HG03442 (cell line): ENCODE data around the gene TRIM2.

ENCODE experiments used
- ATAC-seq: cut with Tn5 transposase; IDR thresholded peaks from one replicate; pipeline ENCODE4 v1.9.1; 2021; ENCODE audit warnings: mild to moderate bottlenecking, moderate library complexity; ENCODE audit not compliant: unreplicated experiment

The TRIM2 gene

GRCh38 chr4:153246446-153247115 lies 42.3 kb downstream of the TRIM2 start:
- no peak for ATAC-seq

- no peak for ATAC-seq
Observed at GRCh38 chr4:153247116-153247490, 42.9 kb downstream of the TRIM2 start.

- no peak for ATAC-seq
Observed at GRCh38 chr4:153248641-153249198, 44.5 kb downstream of the TRIM2 start.

- ATAC-seq, result peak; percentile 99
Observed at GRCh38 chr4:153249199-153250041, 45.2 kb downstream of the TRIM2 start.

- no peak for ATAC-seq
Observed at GRCh38 chr4:153252122-153252521, 47.9 kb downstream of the TRIM2 start.

- no peak for ATAC-seq
Observed at GRCh38 chr4:153255233-153255632, 51.0 kb downstream of the TRIM2 start.

- ATAC-seq, result peak; percentile 78
Observed at GRCh38 chr4:153257151-153257620, 52.9 kb downstream of the TRIM2 start.

- no peak for ATAC-seq
Observed at GRCh38 chr4:153257991-153258390, 53.7 kb downstream of the TRIM2 start.

- ATAC-seq, result no peak
Observed at GRCh38 chr4:153258750-153259149, 54.5 kb downstream of the TRIM2 start.

- ATAC-seq, result no peak
Observed at GRCh38 chr4:153259661-153260060, 55.4 kb downstream of the TRIM2 start.

GRCh38 chr4:153260132-153260531 lies 55.9 kb downstream of the TRIM2 start:
- ATAC-seq, result no peak

GRCh38 chr4:153260553-153261300 lies 56.5 kb downstream of the TRIM2 start:
- ATAC-seq, result no peak

GRCh38 chr4:153261461-153261860 lies 57.2 kb downstream of the TRIM2 start:
- ATAC-seq, result no peak

GRCh38 chr4:153261914-153262313 lies 57.7 kb downstream of the TRIM2 start:
- no peak for ATAC-seq

- ATAC-seq, result no peak
Observed at GRCh38 chr4:153265306-153266047, 61.2 kb downstream of the TRIM2 start.

- ATAC-seq, result no peak
Observed at GRCh38 chr4:153266988-153267387, 62.7 kb downstream of the TRIM2 start.

- no peak for ATAC-seq
Observed at GRCh38 chr4:153267890-153268289, 63.6 kb downstream of the TRIM2 start.

GRCh38 chr4:153268295-153268694 lies 64.1 kb downstream of the TRIM2 start:
- no peak for ATAC-seq

- ATAC-seq, result no peak
Observed at GRCh38 chr4:153269218-153269990, 65.2 kb downstream of the TRIM2 start.

GRCh38 chr4:153270361-153270760 lies 66.1 kb downstream of the TRIM2 start:
- ATAC-seq, result no peak
